Activated CD4-positive, alpha-beta T cell treated with anti-CD3 and anti-CD28 coated beads for 36 hours (primary cell): ENCODE data around the gene KDM2B. TPM values are rescaled to one million over a fixed set of nuclear protein-coding genes. Genes with fewer than 3 reads are reported as not detected.

Source experiments
- ATAC-seq: fragments of 200-7000 bp; cut with Tn5 transposase; one replicate; pipeline ENCODE4 v1.10.0; 2021; ENCODE audit warnings: mild to moderate bottlenecking, moderate library complexity
- CTCF ChIA-PET: fragments of 350-600 bp; sonication (Branson Sonifier 250); formaldehyde crosslinking; loops from one replicate; lab custom pipeline; 2021; ENCODE audit warnings: antibody characterized with exemption; lab: Charles Lee
- POLR2A ChIA-PET: fragments of 350-600 bp; sonication (Branson Sonifier 250); formaldehyde crosslinking; loops from one replicate; lab custom pipeline; 2021; ENCODE audit warnings: antibody characterized with exemption, inconsistent platforms; lab: Charles Lee
- DNase-seq: peaks from one replicate; pipeline ENCODE4 v3.0.0-alpha.2; 2020
- H3K27ac Mint-ChIP-seq: one replicate; pipeline ENCODE4 v1.8.0; 2021; ENCODE audit warnings: mixed read lengths
- H3K27me3 Mint-ChIP-seq: one replicate; pipeline ENCODE4 v1.8.0; 2021; ENCODE audit warnings: mixed read lengths
- H3K36me3 Mint-ChIP-seq: one replicate; pipeline ENCODE4 v1.8.0; 2021; ENCODE audit warnings: low read depth, mixed read lengths
- H3K4me1 Mint-ChIP-seq: one replicate; pipeline ENCODE4 v1.8.0; 2021; ENCODE audit warnings: mixed read lengths
- H3K4me3 Mint-ChIP-seq: one replicate; pipeline ENCODE4 v1.8.0; 2021; ENCODE audit warnings: mild to moderate bottlenecking, moderate library complexity, mixed read lengths
- H3K9me3 Mint-ChIP-seq: one replicate; pipeline ENCODE4 v1.8.0; 2021; ENCODE audit warnings: low read depth, mixed read lengths
- intact Hi-C, 2 experiments: fragments of 100-400 bp; cut with DNase I in 1 of 2; cut with micrococcal nuclease in 1 of 2; formaldehyde crosslinking; loops; one replicate each; pipeline versions ENCODE4 v1.14.2 to v1.15.1; 2022 to 2024; cut with DNase I, micrococcal nuclease
- total RNA-seq, 2 experiments: library from RNA; stranded (reverse); gene quantifications; one replicate each; pipeline ENCODE4 v1.2.3, GENCODE V29; 2021

KDM2B gene
- total RNA-seq, 2 experiments from 2014 or later = 39.2 to 48.7 TPM

- H3K27me3 Mint-ChIP-seq = no peaks in the 10 kb centered on the region
- H3K27ac Mint-ChIP-seq = no peak overlapping the region
- no peak for DNase-seq
- intact Hi-C loops = no loop called here
- no peak for ATAC-seq
- H3K36me3 Mint-ChIP-seq = peaks cover 5% of the 10 kb centered on the region
- no peak overlapping the region for H3K4me3 Mint-ChIP-seq
- peaks cover 51% of the 10 kb centered on the region for H3K4me1 Mint-ChIP-seq
- ChIA-PET POLR2A (no interaction called here), CTCF (interaction anchor here (1.7 to 5.6 kb wide), 2 partner anchors 13 to 24 kb away, joined by 3 to 30 read pairs; no protein-coding TSS in a partner anchor)
- H3K9me3 Mint-ChIP-seq = no peaks in the 10 kb centered on the region
Observed at GRCh38 chr12:121456551-121456950, 124.3 kb downstream of the KDM2B start.

GRCh38 chr12:121455766-121456420 lies 124.9 kb downstream of the KDM2B start:
- no peak overlapping the region for H3K4me3 Mint-ChIP-seq
- H3K36me3 Mint-ChIP-seq = peaks cover 7% of the 10 kb centered on the region
- intact Hi-C loops = no loop called here
- no peak for ATAC-seq
- H3K9me3 Mint-ChIP-seq = no peaks in the 10 kb centered on the region
- ChIA-PET CTCF (interaction anchor here (5.6 kb wide), 1 partner anchor 12 kb away, joined by 30 read pairs; no protein-coding TSS in a partner anchor), POLR2A (no interaction called here)
- H3K27me3 Mint-ChIP-seq = no peaks in the 10 kb centered on the region
- no peak for DNase-seq
- H3K27ac Mint-ChIP-seq = no peak overlapping the region
- H3K4me1 Mint-ChIP-seq = peaks cover 48% of the 10 kb centered on the region

- Mint-ChIP-seq H3K4me1 (peaks cover 38% of the 10 kb centered on the region), H3K4me3 (no peak overlapping the region), H3K27me3 (no peaks in the 10 kb centered on the region), H3K9me3 (no peaks in the 10 kb centered on the region), H3K36me3 (peaks cover 7% of the 10 kb centered on the region), H3K27ac (no peak overlapping the region)
- intact Hi-C loops = no loop called here
- CTCF ChIA-PET = interaction anchor here (0.6 to 1.4 kb wide), 4 partner anchors 12 to 559 kb away, joined by 3 to 7 read pairs (median 3); no protein-coding TSS in a partner anchor
- DNase-seq (no peak), ATAC-seq (no peak)
- POLR2A ChIA-PET = no interaction called here
Observed at GRCh38 chr12:121454921-121455320, 125.9 kb downstream of the KDM2B start.

GRCh38 chr12:121453629-121454028 lies 127.2 kb downstream of the KDM2B start:
- POLR2A ChIA-PET = no interaction called here
- CTCF ChIA-PET = interaction anchor here (0.5 to 1.4 kb wide), 3 partner anchors 11 to 229 kb away, joined by 3 to 7 read pairs (median 5); no protein-coding TSS in a partner anchor
- peaks cover 29% of the 10 kb centered on the region for H3K4me1 Mint-ChIP-seq
- no peaks in the 10 kb centered on the region for H3K27me3 Mint-ChIP-seq
- H3K4me3 Mint-ChIP-seq = no peak overlapping the region
- peaks cover 12% of the 10 kb centered on the region for H3K36me3 Mint-ChIP-seq
- intact Hi-C loops = no loop called here
- no peak for DNase-seq
- H3K9me3 Mint-ChIP-seq = no peaks in the 10 kb centered on the region
- ATAC-seq = no peak
- no peak overlapping the region for H3K27ac Mint-ChIP-seq

GRCh38 chr12:121452985-121453360 lies 127.8 kb downstream of the KDM2B start:
- H3K4me1 Mint-ChIP-seq = peaks cover 29% of the 10 kb centered on the region
- CTCF ChIA-PET = no interaction called here
- intact Hi-C loops = no loop called here
- no peak for DNase-seq
- peaks cover 14% of the 10 kb centered on the region for H3K36me3 Mint-ChIP-seq
- H3K27me3 Mint-ChIP-seq = no peaks in the 10 kb centered on the region
- POLR2A ChIA-PET = no interaction called here
- no peak overlapping the region for H3K4me3 Mint-ChIP-seq
- H3K27ac Mint-ChIP-seq = no peak overlapping the region
- ATAC-seq = no peak
- H3K9me3 Mint-ChIP-seq = no peaks in the 10 kb centered on the region

GRCh38 chr12:121452340-121452984 lies 128.4 kb downstream of the KDM2B start:
- H3K27ac Mint-ChIP-seq = no peak overlapping the region
- CTCF ChIA-PET = interaction anchor here (0.5 kb wide), 1 partner anchor 22 kb away, joined by 3 read pairs; no protein-coding TSS in a partner anchor
- H3K4me3 Mint-ChIP-seq = no peak overlapping the region
- H3K36me3 Mint-ChIP-seq = peaks cover 14% of the 10 kb centered on the region
- H3K9me3 Mint-ChIP-seq = no peaks in the 10 kb centered on the region
- DNase-seq (no peak), ATAC-seq (peak; percentile 39)
- H3K27me3 Mint-ChIP-seq = no peaks in the 10 kb centered on the region
- peaks cover 24% of the 10 kb centered on the region for H3K4me1 Mint-ChIP-seq
- POLR2A ChIA-PET = interaction anchor here (0.5 kb wide), 1 partner anchor 27 kb away, joined by 3 read pairs; no protein-coding TSS in a partner anchor
- intact Hi-C loops = no loop called here

GRCh38 chr12:121451961-121452339 lies 128.9 kb downstream of the KDM2B start:
- H3K36me3 Mint-ChIP-seq = peaks cover 14% of the 10 kb centered on the region
- no peaks in the 10 kb centered on the region for H3K27me3 Mint-ChIP-seq
- peaks cover 23% of the 10 kb centered on the region for H3K4me1 Mint-ChIP-seq
- CTCF ChIA-PET = interaction anchor here (0.5 kb wide), 1 partner anchor 22 kb away, joined by 3 read pairs; no protein-coding TSS in a partner anchor
- DNase-seq = no peak
- no peaks in the 10 kb centered on the region for H3K9me3 Mint-ChIP-seq
- no peak overlapping the region for H3K27ac Mint-ChIP-seq
- peak; percentile 69 for ATAC-seq
- no peak overlapping the region for H3K4me3 Mint-ChIP-seq
- intact Hi-C loops = no loop called here
- POLR2A ChIA-PET = interaction anchor here (0.5 kb wide), 1 partner anchor 27 kb away, joined by 3 read pairs; no protein-coding TSS in a partner anchor

- Mint-ChIP-seq H3K4me3 (no peak overlapping the region), H3K9me3 (no peaks in the 10 kb centered on the region), H3K36me3 (peaks cover 15% of the 10 kb centered on the region), H3K27ac (no peak overlapping the region), H3K27me3 (no peaks in the 10 kb centered on the region), H3K4me1 (peaks cover 16% of the 10 kb centered on the region)
- CTCF ChIA-PET = interaction anchor here (0.6 to 0.8 kb wide), 3 partner anchors 8 to 1610 kb away, joined by 3 to 4 read pairs (median 3); no protein-coding TSS in a partner anchor
- no peak for ATAC-seq
- POLR2A ChIA-PET = no interaction called here
- no peak for DNase-seq
- intact Hi-C loops = no loop called here
Observed at GRCh38 chr12:121448771-121449315, 132.0 kb downstream of the KDM2B start.

- ChIA-PET POLR2A (no interaction called here), CTCF (interaction anchor here (0.7 to 2.3 kb wide), 4 partner anchors 9 to 171 kb away, joined by 3 to 17 read pairs (median 3); no protein-coding TSS in a partner anchor)
- Mint-ChIP-seq H3K4me3 (no peak overlapping the region), H3K27me3 (no peaks in the 10 kb centered on the region), H3K27ac (peak overlapping the region; percentile 6), H3K4me1 (peaks cover 15% of the 10 kb centered on the region), H3K9me3 (no peaks in the 10 kb centered on the region), H3K36me3 (peaks cover 18% of the 10 kb centered on the region)
- DNase-seq (no peak), ATAC-seq (no peak)
- intact Hi-C loops = no loop called here
Observed at GRCh38 chr12:121446750-121447149, 134.1 kb downstream of the KDM2B start.

GRCh38 chr12:121444842-121445202 lies 136.0 kb downstream of the KDM2B start:
- Mint-ChIP-seq H3K9me3 (no peaks in the 10 kb centered on the region), H3K27me3 (no peaks in the 10 kb centered on the region), H3K4me1 (peaks cover 11% of the 10 kb centered on the region), H3K4me3 (no peak overlapping the region), H3K36me3 (peaks cover 29% of the 10 kb centered on the region), H3K27ac (no peak overlapping the region)
- ChIA-PET POLR2A (no interaction called here), CTCF (interaction anchor here (1.0 to 3.8 kb wide), 6 partner anchors 12 to 122 kb away, joined by 3 to 30 read pairs (median 7); no protein-coding TSS in a partner anchor)
- intact Hi-C loops = no loop called here
- no peak for DNase-seq
- ATAC-seq = no peak
